Kidney epithelial cell (primary cell): ENCODE data around the gene KRTAP20-2. TPM values are rescaled to one million over a fixed set of nuclear protein-coding genes. Genes with fewer than 3 reads are reported as not detected.

Experiments
- DNase-seq: peaks from one replicate; pipeline ENCODE4 v3.0.0-alpha.2; 2010; ENCODE audit warnings: low read depth
- H3K27me3 ChIP-seq: 2 replicates; pipeline ENCODE4 v1.6.0; 2011; ENCODE audit warnings: low read length; ENCODE audit not compliant: control insufficient read depth, insufficient read depth
- H3K36me3 ChIP-seq: 2 replicates; pipeline ENCODE4 v1.5.1; 2011; ENCODE audit warnings: low read length; ENCODE audit not compliant: control insufficient read depth, insufficient read depth
- H3K4me3 ChIP-seq: 2 replicates; pipeline ENCODE4 v1.5.1; 2011; ENCODE audit warnings: low read depth, mild to moderate bottlenecking, control low read depth, low read length
- total RNA-seq: library from RNA; depleted of rRNA; stranded (reverse); fragments of >200 nt; gene quantifications from 2 replicates; pipeline ENCODE4 v1.2.3, GENCODE V29; 2015
- TF ChIP-seq, protein P1 (sequence below): IDR thresholded peaks from 2 replicates; pipeline ENCODE4 v1.5.1; 2011; ENCODE audit warnings: mild to moderate bottlenecking, moderate library complexity, low read length, control low read depth, inconsistent platforms; ENCODE audit not compliant: insufficient read depth, poor library complexity, severe bottlenecking

The KRTAP20-2 gene
- total RNA-seq, 1 donor from 2014 or later = not detected

DNA sequence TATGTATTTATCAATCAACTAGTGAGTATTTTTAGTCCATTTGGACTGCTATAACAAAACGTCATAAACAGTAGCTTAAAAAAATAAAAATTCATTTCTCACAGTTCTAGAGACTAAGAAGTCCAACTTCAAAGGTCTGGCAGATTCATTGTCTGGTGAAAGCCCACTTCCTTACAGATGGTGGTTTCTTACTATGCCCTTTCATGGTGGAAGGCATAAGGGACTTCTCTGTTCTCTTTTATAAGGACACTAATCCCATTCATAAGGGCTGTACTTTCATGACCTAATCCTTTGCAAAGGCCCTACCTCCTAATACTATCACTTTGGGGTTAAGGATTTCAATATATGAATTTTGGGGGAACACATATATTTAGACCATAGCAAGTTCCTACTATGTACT lies 45.6 kb downstream of the KRTAP20-2 start:
- no peak for DNase-seq
- H3K36me3 ChIP-seq = no peaks in the 10 kb centered on the region
- no peak overlapping the region for H3K4me3 ChIP-seq
- TF ChIP-seq, protein P1, sequence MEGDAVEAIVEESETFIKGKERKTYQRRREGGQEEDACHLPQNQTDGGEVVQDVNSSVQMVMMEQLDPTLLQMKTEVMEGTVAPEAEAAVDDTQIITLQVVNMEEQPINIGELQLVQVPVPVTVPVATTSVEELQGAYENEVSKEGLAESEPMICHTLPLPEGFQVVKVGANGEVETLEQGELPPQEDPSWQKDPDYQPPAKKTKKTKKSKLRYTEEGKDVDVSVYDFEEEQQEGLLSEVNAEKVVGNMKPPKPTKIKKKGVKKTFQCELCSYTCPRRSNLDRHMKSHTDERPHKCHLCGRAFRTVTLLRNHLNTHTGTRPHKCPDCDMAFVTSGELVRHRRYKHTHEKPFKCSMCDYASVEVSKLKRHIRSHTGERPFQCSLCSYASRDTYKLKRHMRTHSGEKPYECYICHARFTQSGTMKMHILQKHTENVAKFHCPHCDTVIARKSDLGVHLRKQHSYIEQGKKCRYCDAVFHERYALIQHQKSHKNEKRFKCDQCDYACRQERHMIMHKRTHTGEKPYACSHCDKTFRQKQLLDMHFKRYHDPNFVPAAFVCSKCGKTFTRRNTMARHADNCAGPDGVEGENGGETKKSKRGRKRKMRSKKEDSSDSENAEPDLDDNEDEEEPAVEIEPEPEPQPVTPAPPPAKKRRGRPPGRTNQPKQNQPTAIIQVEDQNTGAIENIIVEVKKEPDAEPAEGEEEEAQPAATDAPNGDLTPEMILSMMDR = no peak
- no peaks in the 10 kb centered on the region for H3K27me3 ChIP-seq

DNA sequence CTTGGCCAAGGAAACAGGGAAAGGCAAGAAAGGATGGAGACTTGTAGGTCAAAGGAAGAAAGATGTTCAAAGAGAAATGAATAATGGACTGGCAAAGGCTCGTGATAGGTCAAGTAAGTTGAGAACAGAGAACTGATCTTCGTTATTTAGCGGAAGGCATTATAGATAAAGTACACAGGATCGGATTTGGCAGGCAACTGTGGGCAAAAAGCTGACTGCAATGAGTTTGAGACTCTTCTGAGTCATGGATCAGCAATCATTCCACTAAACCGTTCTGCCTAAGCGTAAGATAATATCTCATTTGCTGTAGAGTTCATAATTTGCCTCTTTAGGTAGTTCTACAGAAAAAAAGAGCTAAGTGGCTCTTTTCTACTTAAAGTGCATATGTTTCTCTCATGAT lies 49.5 kb downstream of the KRTAP20-2 start:
- Histone ChIP-seq H3K27me3 (no peaks in the 10 kb centered on the region), H3K4me3 (no peak overlapping the region), H3K36me3 (no peaks in the 10 kb centered on the region)
- TF ChIP-seq, protein P1 = no peak
- no peak for DNase-seq

Other genes starting within 250 kb of the KRTAP20-2 start
- gene KRTAP13-1, start 239.2 kb upstream of the KRTAP20-2 start, total RNA-seq = not detected in 2 replicates
- not detected in 2 replicates for gene KRTAP13-3, start 209.3 kb upstream of the KRTAP20-2 start, total RNA-seq
- gene KRTAP13-4, start 205.0 kb upstream of the KRTAP20-2 start, total RNA-seq = not detected in 2 replicates
- gene KRTAP15-1, start 194.9 kb upstream of the KRTAP20-2 start, total RNA-seq = not detected in 2 replicates
- gene KRTAP19-1, start 154.8 kb upstream of the KRTAP20-2 start, total RNA-seq = not detected in 2 replicates
- gene KRTAP19-2, start 147.8 kb upstream of the KRTAP20-2 start, total RNA-seq = not detected in 2 replicates
- gene KRTAP19-3, start 143.2 kb upstream of the KRTAP20-2 start, total RNA-seq = not detected in 2 replicates
- not detected in 2 replicates for gene KRTAP19-4, start 138.0 kb upstream of the KRTAP20-2 start, total RNA-seq
- not detected in 2 replicates for gene KRTAP19-5, start 133.1 kb upstream of the KRTAP20-2 start, total RNA-seq
- not detected in 2 replicates for gene KRTAP19-6, start 93.3 kb upstream of the KRTAP20-2 start, total RNA-seq
- gene KRTAP19-7, start 73.9 kb upstream of the KRTAP20-2 start, total RNA-seq = not detected in 2 replicates
- not detected in 2 replicates for gene KRTAP22-2, start 44.8 kb upstream of the KRTAP20-2 start, total RNA-seq
- gene KRTAP6-3, start 42.8 kb upstream of the KRTAP20-2 start, total RNA-seq = not detected in 2 replicates
- gene KRTAP6-2, start 36.3 kb upstream of the KRTAP20-2 start, total RNA-seq = not detected in 2 replicates
- gene KRTAP22-1, start 34.1 kb upstream of the KRTAP20-2 start, total RNA-seq = not detected in 2 replicates
- not detected in 2 replicates for gene KRTAP6-1, start 21.3 kb upstream of the KRTAP20-2 start, total RNA-seq
- not detected in 2 replicates for gene KRTAP20-1, start 18.8 kb upstream of the KRTAP20-2 start, total RNA-seq
- gene KRTAP20-4, start 14.6 kb upstream of the KRTAP20-2 start, total RNA-seq = not detected in 2 replicates
- not detected in 2 replicates for gene KRTAP20-3, start 7.7 kb downstream of the KRTAP20-2 start, total RNA-seq
- not detected in 2 replicates for gene KRTAP21-3, start 83.6 kb downstream of the KRTAP20-2 start, total RNA-seq
- not detected in 2 replicates for gene KRTAP21-2, start 112.1 kb downstream of the KRTAP20-2 start, total RNA-seq
- gene KRTAP21-1, start 120.2 kb downstream of the KRTAP20-2 start, total RNA-seq = not detected in 2 replicates
- not detected in 2 replicates for gene KRTAP8-1, start 178.1 kb downstream of the KRTAP20-2 start, total RNA-seq
- gene KRTAP7-1, start 194.6 kb downstream of the KRTAP20-2 start, total RNA-seq = not detected in 2 replicates
- gene KRTAP11-1, start 246.4 kb downstream of the KRTAP20-2 start, total RNA-seq = not detected in 2 replicates